ENCODE data around the gene EIF4E3. TPM values are rescaled to one million over a fixed set of nuclear protein-coding genes. Genes with fewer than 3 reads are reported as not detected.

The EIF4E3 gene
- total and polyA plus RNA-seq, 10 of the 15 experiments (the other 5 are each of a cell fraction or from before 2014, with no cell fraction given): 0.05 to 0.38 (median 0.16) TPM; not detected in 1

DNA sequence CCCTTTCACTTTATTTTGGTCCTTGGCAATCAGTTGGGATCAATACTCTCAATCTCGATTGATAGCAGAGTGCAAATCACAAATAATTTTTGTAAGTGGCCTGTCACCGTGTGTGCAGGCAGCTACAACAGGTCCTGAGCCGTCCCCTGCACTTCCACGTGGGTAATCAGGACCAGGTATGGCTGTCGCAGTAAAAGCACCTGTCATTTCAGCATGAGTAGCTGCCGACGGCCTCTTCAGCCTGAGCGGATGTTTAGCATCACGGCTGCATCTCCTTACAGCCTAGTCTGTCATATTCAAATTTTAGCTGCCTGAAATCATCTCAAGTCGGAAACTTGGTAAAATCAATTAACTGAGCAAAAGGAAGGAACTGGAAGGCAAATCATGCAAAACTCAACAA, 88.7 kb downstream of the EIF4E3 start:
- intact Hi-C loops (cut with micrococcal nuclease; ENCODE audit: unreplicated experiment) (no loop called here), in situ Hi-C loops (cut with MboI) (no loop called here)
- no peaks in the 10 kb centered on the region for H3K79me2 ChIP-seq (ENCODE audit: control insufficient read depth, insufficient read depth, low read length)
- ChIA-PET CTCF (no interaction called here), SMC1A (ENCODE audit: uncharacterized antibody, unreplicated experiment) (no interaction called here), POLR2A (no interaction called here), RAD21 (ENCODE audit: unreplicated experiment) (no interaction called here)
- ATAC-seq (no peak), DNase-seq (ENCODE audit: low read depth, low spot score) (no peak), FAIRE-seq (no peak)
- no peak overlapping the region for H3K27ac ChIP-seq (ENCODE audit: control insufficient read depth, insufficient read depth)
- no peak overlapping the region for H3K4me2 ChIP-seq (ENCODE audit: control insufficient read depth, insufficient read depth)
- H2AFZ ChIP-seq (ENCODE audit: control insufficient read depth, low read depth, low read length): no peak overlapping the region
- no peak overlapping the region for H3K9ac ChIP-seq (ENCODE audit: control insufficient read depth, insufficient read depth, low read length)
- BruUV-seq (replicated peaks): no TSS peak
- no peak for TF ChIP-seq HDAC2 (IDR thresholded peaks at IDR 0.05)
- TF ChIP-seq E2F8 (IDR thresholded peaks at IDR 0.05; ENCODE audit: low read depth, partially characterized antibody): no peak
- TF ChIP-seq, protein P1, sequence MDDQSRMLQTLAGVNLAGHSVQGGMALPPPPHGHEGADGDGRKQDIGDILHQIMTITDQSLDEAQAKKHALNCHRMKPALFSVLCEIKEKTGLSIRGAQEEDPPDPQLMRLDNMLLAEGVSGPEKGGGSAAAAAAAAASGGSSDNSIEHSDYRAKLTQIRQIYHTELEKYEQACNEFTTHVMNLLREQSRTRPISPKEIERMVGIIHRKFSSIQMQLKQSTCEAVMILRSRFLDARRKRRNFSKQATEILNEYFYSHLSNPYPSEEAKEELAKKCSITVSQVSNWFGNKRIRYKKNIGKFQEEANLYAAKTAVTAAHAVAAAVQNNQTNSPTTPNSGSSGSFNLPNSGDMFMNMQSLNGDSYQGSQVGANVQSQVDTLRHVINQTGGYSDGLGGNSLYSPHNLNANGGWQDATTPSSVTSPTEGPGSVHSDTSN (IDR thresholded peaks at IDR 0.05; ENCODE audit: insufficient replicate concordance, low read depth, low read length): no peak
- no peak for TF ChIP-seq YY1 (IDR thresholded peaks at IDR 0.05; ENCODE audit: low read depth, low read length)
- no peak for TF ChIP-seq ZBTB33 (IDR thresholded peaks at IDR 0.05)
- TF ChIP-seq GATAD2B (conservative IDR thresholded peaks at IDR 0.05; ENCODE audit: low read depth): no peak
- no peak for TF ChIP-seq EP300 (IDR thresholded peaks at IDR 0.05; ENCODE audit: borderline replicate concordance in 1 of 2, control insufficient read depth in 1 of 2, low read depth in 2 of 2, low read length in 2 of 2)
- H3K4me1 ChIP-seq (ENCODE audit: control insufficient read depth, insufficient read depth, low read length): no peaks in the 10 kb centered on the region
- no peaks in the 10 kb centered on the region for H3K9me3 ChIP-seq (replicated peaks; ENCODE audit: control insufficient read depth, insufficient read depth, low read length)
- peaks cover 1 to 5% of the 10 kb centered on the region in 2 experiments for H3K27me3 ChIP-seq (replicated peaks in 1 of 2; ENCODE audit: control insufficient read depth in 2 of 2, insufficient read depth in 2 of 2, low read length in 1 of 2)
- H3K4me3 ChIP-seq: no peak overlapping the region
- WGBS (ENCODE audit: insufficient coverage, insufficient replicate concordance, low lambda C conversion rate, missing lambda C conversion rate): 36% methylated on average over 10 of the region's 10 CpGs
- no peaks in the 10 kb centered on the region for H4K20me1 ChIP-seq (ENCODE audit: control insufficient read depth, insufficient read depth)
- no peaks in the 10 kb centered on the region for H3K36me3 ChIP-seq (ENCODE audit: control insufficient read depth in 2 of 2, insufficient read depth in 2 of 2, low read length in 1 of 2)

Measured in GM12878 (cell line).